Heart left ventricle (tissue), 16 donors: ENCODE measurements around the gene PHF14. TPM values are rescaled to one million over a fixed set of nuclear protein-coding genes. Genes with fewer than 3 reads are reported as not detected.
A peak's percentile ranks its signal among the peaks of the same experiment; 100 is the strongest.

Experiments
- ATAC-seq, 4 donors: fragments of 200-7000 bp; cut with Tn5 transposase; one replicate each; pipeline ENCODE4 v1.9.1; 2020 to 2022; ENCODE audit warnings: moderate library complexity in 4 of 4, mild to moderate bottlenecking in 3 of 4, moderate number of reproducible peaks in 1 of 4
- DNase-seq, 5 donors: peaks; one replicate each; pipeline ENCODE4 v3.0.0-alpha.2; 2020
- H3K27ac ChIP-seq, 12 donors: fragments of 200-600 bp; sonication (generic) in 4 of 12; one replicate each; pipeline versions ENCODE4 v1.5.0 to v1.8.0; 2016 to 2022; ENCODE audit warnings: mild to moderate bottlenecking in 2 of 12
- H3K27me3 ChIP-seq, 9 donors: fragments of 200-600 bp; sonication (generic) in 2 of 9; one replicate each; pipeline versions ENCODE4 v1.5.1 to v1.8.0; 2016 to 2022; ENCODE audit warnings: mild to moderate bottlenecking in 3 of 9
- H3K36me3 ChIP-seq, 9 donors: fragments of 200-600 bp; sonication (generic) in 2 of 9; one replicate each; pipeline versions ENCODE4 v1.5.0 to v1.8.0; 2018 to 2022; ENCODE audit warnings: mild to moderate bottlenecking in 2 of 9
- H3K4me1 ChIP-seq, 12 donors: fragments of 200-600 bp; sonication (generic) in 4 of 12; one replicate each; pipeline versions ENCODE4 v1.5.0 to v1.8.0; 2016 to 2022; ENCODE audit warnings: mild to moderate bottlenecking in 3 of 12
- H3K4me3 ChIP-seq, 12 donors: fragments of 200-600 bp; sonication (generic) in 4 of 12; one replicate each; pipeline versions ENCODE4 v1.5.0 to v1.8.0; 2017 to 2022; ENCODE audit warnings: mild to moderate bottlenecking in 9 of 12, moderate library complexity in 4 of 12
- H3K9me3 ChIP-seq, 12 donors: fragments of 200-600 bp; sonication (generic) in 4 of 12; one replicate each; pipeline versions ENCODE4 v1.5.0 to v1.8.0; 2016 to 2022; ENCODE audit warnings: mild to moderate bottlenecking in 1 of 12
- POLR2A ChIP-seq, 2 donors: fragments of 450-650 bp; IDR thresholded peaks; one replicate each; pipeline ENCODE4 v1.6.1; 2017; ENCODE audit warnings: antibody characterized with exemption in 2 of 2, mild to moderate bottlenecking in 2 of 2, moderate library complexity in 2 of 2
- WGBS, 4 donors: extraction: QIAGEN DNeasy Blood & Tissue Kit in 2 of 4; methylation state at CpG; one replicate each; pipeline versions ENCODE4 v1.1.5 to v1.1.7; 2013 to 2018; 5-methylcytosine and 5-hydroxymethylcytosine counted together
- intact Hi-C, 10 donors: fragments of 100-400 bp; cut with DNase I; formaldehyde crosslinking; loops; one replicate each; pipeline versions ENCODE4 v1.11.1 to v1.14.2; 2022
- polyA plus RNA-seq, 2 donors: library from polyadenylated mRNA; stranded (reverse); fragments of 200-250 nt; gene quantifications; one replicate each; pipeline ENCODE4 v1.2.3, GENCODE V29; 2013
- total RNA-seq, 9 donors: library from RNA; depleted of rRNA in 2 of 9; stranded (reverse); fragments of >200 nt in 2 of 9; fragmentation: NEBNext Ultra II Directional in 3 of 9; extraction: Animal tissue kit (Norgen Biotek cat#: 25700) in 3 of 9; gene quantifications; one replicate each; pipeline versions ENCODE4 v1.1.0 to v1.2.4, GENCODE V29; 2016 to 2023
- TF ChIP-seq, protein P1 (sequence below), 12 donors: fragments of 200-600 bp; sonication (generic) in 4 of 12; IDR thresholded peaks; one replicate each; pipeline versions ENCODE4 v1.5.0 to v1.8.0; 2018 to 2022; ENCODE audit warnings: antibody characterized with exemption in 12 of 12, mild to moderate bottlenecking in 5 of 12
- donor health status: ischemic (EF 13 %, LVEDD 7.1; RV severe dilation, severe dysfunction).
- donor health status: healthy with polysubstance abuse.
- donor health status: DM: no; HTN: yes; CAD: no.
- donor health status: DM: no; HTN: no; CAD: no.
- donor health status: ischemic (EF 25% LVEDD 6.9; RV normal size, moderate dysfunction).
- donor health status: ischemic (EF 25% LVEDD 5.7; RV mildly dilated, moderate dysfunction).
- donor health status: healthy.
- donor health status: DM: yes; HTN: yes; CAD: no.
- donor health status: ischemic (EF 35%, LVEDD 5.7; RV mildly dilated, moderate dysfunction).
- donor health status: nonischemic (EF 11% LVEDD 7.7; RV severe dilation, severe dysfunction).
- donor health status: DM: yes; HTN: yes; CAD: no.
- donor health status: PGD.
- donor health status: ischemic (EF 29% LVEDD 5.4; RV normal size, mild dysfunction).
- donor health status: nonischemic (EF 23%, LVEDD 6.1; RV moderate dilation, normal function).

Gene PHF14
- total and polyA plus RNA-seq, 11 donors = 8.8 to 21.4 (median 14.3) TPM

DNA sequence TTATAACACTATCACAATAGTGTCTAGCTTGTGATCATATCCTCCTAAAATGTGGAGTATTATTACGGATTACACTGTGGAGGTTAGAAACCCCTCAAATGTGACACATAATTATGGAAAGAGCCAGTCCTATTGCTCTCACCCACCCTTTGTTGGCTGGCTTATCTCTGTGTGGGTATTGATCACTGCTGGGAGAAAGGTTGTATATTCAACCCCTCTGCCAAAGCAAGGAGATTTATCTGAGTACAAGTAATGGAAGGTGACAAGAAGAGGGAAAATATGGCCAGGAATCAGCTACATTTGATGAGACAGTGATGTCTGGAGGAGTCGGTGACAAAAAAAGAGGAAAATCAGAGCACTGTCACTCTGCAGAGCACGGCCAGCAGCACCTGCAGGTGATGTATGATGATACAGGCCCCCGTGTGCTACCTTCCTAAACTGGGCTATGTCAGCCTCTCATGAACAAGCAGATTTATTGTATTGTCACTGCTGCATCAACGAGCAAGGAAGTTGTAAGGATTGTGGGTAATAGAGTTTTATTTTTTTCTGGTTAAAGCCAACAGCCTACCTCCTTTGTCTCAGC is 235.3 kb downstream of the PHF14 start:
- no peak for TF ChIP-seq POLR2A (IDR thresholded peaks at IDR 0.05)
- TF ChIP-seq, protein P1, sequence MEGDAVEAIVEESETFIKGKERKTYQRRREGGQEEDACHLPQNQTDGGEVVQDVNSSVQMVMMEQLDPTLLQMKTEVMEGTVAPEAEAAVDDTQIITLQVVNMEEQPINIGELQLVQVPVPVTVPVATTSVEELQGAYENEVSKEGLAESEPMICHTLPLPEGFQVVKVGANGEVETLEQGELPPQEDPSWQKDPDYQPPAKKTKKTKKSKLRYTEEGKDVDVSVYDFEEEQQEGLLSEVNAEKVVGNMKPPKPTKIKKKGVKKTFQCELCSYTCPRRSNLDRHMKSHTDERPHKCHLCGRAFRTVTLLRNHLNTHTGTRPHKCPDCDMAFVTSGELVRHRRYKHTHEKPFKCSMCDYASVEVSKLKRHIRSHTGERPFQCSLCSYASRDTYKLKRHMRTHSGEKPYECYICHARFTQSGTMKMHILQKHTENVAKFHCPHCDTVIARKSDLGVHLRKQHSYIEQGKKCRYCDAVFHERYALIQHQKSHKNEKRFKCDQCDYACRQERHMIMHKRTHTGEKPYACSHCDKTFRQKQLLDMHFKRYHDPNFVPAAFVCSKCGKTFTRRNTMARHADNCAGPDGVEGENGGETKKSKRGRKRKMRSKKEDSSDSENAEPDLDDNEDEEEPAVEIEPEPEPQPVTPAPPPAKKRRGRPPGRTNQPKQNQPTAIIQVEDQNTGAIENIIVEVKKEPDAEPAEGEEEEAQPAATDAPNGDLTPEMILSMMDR (IDR thresholded peaks at IDR 0.05) = no peak
- ATAC-seq (no peak), DNase-seq (no peak)
- Histone ChIP-seq H3K4me3 (no peak overlapping the region), H3K4me1 (peaks cover 0 to 7% (median 0%) of the 10 kb centered on the region in 12 donors), H3K27me3 (no peaks in the 10 kb centered on the region), H3K9me3 (no peaks in the 10 kb centered on the region), H3K36me3 (no peaks in the 10 kb centered on the region), H3K27ac (no peak overlapping the region)
- intact Hi-C loops = no loop called here
- WGBS, 4 donors = 72 to 79% (median 78%) methylated on average over 5 of the region's 5 CpGs

DNA sequence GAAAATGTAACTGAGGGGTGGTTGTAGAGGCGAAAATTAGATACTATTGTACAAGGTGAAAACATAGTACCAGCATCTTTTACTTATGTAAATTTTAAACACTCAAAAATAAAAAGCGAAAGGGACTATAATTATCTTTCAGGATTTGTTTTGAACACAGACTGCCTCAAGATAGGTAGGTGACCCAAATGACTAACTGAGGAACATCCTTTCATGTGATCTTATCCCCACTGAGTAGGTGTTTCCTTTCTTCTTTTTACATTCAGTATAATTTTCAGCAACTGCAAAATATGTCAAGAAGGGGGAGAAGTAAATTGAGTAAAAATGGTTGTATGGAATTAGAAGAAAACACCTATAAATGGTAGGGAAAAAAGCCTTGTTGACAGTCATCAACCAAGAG is 236.7 kb downstream of the PHF14 start:
- no peak for DNase-seq
- Histone ChIP-seq H3K4me3 (no peak overlapping the region), H3K27ac (no peak overlapping the region), H3K9me3 (no peaks in the 10 kb centered on the region), H3K27me3 (no peaks in the 10 kb centered on the region), H3K4me1 (peaks cover 0 to 7% (median 0%) of the 10 kb centered on the region in 12 donors), H3K36me3 (no peaks in the 10 kb centered on the region)
- ATAC-seq = no peak
- TF ChIP-seq POLR2A (IDR thresholded peaks at IDR 0.05) = no peak
- TF ChIP-seq, protein P1 (IDR thresholded peaks at IDR 0.05) = no peak
- WGBS, 4 donors = 89 to 95% (median 91%) methylated on average over 2 of the region's 2 CpGs
- intact Hi-C loops = loop anchor here in 2 of 10 donors (10.0 kb wide), 2 partner anchors 146 to 236 kb away; partner anchors contain the start of gene PHF14 (in 1 of the 2)

DNA sequence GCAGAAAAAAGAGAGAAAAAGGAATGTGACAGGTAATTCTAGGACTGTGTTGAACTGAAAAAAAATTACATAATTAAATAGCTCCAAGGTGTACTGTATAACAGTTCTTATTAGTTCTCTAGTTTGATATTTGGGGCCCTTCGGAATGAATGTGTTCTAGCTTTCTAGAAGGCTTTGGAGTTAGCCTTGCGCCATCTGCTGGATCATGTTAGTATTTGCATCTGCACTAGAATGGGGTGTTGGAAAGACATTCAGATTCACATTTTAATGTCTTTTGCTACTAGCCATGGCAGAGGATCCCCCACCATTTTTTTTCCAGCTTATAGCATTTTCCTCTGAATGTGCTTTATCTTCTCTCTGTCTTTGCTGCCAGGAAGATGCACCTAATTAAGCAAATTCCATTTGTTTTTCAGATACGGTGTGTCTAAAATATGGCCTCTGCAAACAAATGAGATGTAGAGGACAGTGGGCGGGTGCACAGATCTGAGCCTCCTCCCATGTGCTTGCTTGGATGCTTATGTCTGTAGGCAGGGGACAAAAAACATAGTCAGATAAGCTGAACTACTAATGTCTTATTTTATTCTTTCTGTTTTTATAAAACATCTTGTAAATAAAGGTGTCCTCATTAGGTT is 238.5 kb downstream of the PHF14 start:
- intact Hi-C loops = loop anchor here in 2 of 10 donors (10.0 kb wide), 2 partner anchors 147 to 237 kb away; partner anchors contain the start of gene PHF14 (in 1 of the 2)
- TF ChIP-seq, protein P1 (IDR thresholded peaks at IDR 0.05) = peak; percentile 69 to 91 (median 82)
- no peak for TF ChIP-seq POLR2A (IDR thresholded peaks at IDR 0.05)

DNA sequence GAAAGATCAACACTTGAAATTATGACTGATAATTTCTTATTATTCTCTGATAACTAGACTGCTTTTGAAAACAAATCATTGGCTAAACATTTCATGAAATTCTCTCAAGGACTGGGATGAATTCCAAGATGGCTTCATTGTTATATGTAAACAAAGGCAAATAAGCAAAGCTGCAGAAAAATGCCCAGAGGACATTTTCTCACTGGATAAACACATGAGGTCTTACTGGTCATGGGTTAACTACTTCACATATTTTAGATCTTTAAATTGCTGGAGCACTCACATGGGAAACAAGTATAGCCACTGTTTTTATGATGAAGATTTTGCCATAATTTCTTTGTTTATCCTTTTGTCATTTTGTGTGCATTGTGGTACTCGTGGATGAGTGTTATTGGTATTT is 239.1 kb downstream of the PHF14 start:
- Histone ChIP-seq H3K9me3 (no peaks in the 10 kb centered on the region), H3K27ac (no peak overlapping the region), H3K4me3 (no peak overlapping the region), H3K27me3 (no peaks in the 10 kb centered on the region), H3K4me1 (peaks cover 0 to 7% (median 0%) of the 10 kb centered on the region in 12 donors), H3K36me3 (no peaks in the 10 kb centered on the region)
- intact Hi-C loops = loop anchor here in 2 of 10 donors (10.0 kb wide), 2 partner anchors 148 to 238 kb away; partner anchors contain the start of gene PHF14 (in 1 of the 2)
- no peak for ATAC-seq
- no peak for DNase-seq
- 46 to 61% (median 56%) methylated on average over 1 of the region's 1 CpG for WGBS, 4 donors
- TF ChIP-seq, protein P1 (IDR thresholded peaks at IDR 0.05) = no peak
- no peak for TF ChIP-seq POLR2A (IDR thresholded peaks at IDR 0.05)

More for the DNA sequence above, 238.5 kb downstream of the PHF14 start:
- Histone ChIP-seq H3K36me3 (no peaks in the 10 kb centered on the region), H3K4me1 (peaks cover 0 to 7% (median 0%) of the 10 kb centered on the region in 12 donors), H3K4me3 (no peak overlapping the region), H3K9me3 (no peaks in the 10 kb centered on the region), H3K27ac (no peak overlapping the region), H3K27me3 (no peaks in the 10 kb centered on the region)
- 33 to 44% (median 41%) methylated on average over 4 of the region's 4 CpGs for WGBS, 4 donors
- DNase-seq = peak in 3 of 5 donors; percentile 30 to 35 (median 33)
- ATAC-seq = peak in 3 of 4 donors; percentile 64 to 77 (median 66)
